ENCODE measurements around the gene GALNT5.
"Not testable (repeated sequence)": the region's sequence is repeated elsewhere in the genome, so short reads cannot be mapped to it uniquely, and the experiment has no call there.

GALNT5 gene

DNA sequence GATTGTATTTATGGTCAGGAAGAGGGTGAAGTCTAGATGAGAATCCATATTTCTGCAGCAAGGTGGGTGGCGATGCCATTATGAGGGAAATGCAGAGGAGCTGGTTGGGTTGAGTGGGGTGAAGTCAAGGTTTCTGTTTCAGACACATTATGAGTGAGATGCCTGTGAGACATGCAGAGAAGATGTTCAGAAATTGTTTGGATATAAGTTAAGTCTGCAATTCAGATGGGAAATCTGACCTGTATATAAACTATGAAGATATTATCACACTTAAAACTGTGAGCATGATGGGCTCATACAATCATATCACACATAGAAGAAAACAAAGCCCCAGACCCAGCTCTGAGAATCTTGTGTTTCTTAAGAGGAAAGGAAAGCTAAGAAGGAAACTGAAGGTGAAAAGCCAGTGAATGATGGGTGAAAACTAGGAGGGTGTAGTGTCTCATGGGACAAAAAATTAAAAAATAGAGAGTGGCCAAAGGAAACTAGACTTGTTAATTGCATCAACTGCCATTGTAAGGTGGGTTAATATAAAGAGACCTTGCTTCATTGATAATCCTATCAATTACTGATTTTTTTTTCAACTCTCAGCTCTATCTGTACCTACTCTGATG is 14.2 kb downstream of the GALNT5 start:
- DNase-seq (ENCODE audit: insufficient read length, low spot score) (no peak), FAIRE-seq (peak; percentile 9)
- no peak for TF ChIP-seq POLR2AphosphoS5 (IDR thresholded peaks at IDR 0.05; ENCODE audit: low read depth, low read length)

DNA sequence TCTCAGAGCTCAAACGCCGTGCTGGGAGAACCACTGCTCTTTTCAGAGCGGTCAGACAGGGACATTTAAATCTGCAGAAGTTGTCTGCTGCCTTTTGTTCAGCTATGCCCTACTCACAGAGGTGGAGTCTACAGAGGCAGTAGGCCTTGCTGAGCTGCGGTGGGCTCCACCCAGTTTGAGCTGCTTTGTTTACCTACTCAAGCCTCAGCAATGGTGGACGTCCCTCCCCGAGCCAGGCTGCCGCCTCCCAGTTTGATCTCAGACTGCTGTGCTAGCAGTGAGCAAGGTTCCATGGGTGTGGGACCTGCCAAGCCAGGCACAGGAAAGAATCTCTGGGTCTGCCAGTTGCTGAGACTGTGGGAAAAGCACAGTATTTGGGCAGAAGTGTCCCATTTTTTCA is 21.8 kb downstream of the GALNT5 start:
- FAIRE-seq, result not testable (repeated sequence)

DNA sequence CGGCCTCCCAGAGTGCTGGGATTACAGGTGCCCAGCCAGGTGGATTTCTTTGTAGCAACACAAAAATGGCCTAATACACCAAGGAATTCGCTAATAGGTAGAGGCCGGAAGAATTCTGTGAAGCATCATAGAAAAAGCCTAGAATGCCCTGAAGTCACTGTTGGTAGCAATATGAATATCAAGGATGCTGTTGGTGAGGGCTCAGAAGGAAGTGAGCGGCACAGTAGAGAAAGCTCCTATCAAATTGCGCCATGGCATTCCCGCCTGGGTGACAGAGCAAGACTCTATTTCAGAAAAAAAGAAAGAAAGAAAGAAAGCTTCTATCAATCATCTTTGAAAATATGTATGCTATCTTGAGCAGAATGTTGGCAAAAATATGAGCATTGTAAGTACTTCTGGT is 23.8 kb downstream of the GALNT5 start:
- no peak for FAIRE-seq
- TF ChIP-seq SPI1 (IDR thresholded peaks at IDR 0.05; ENCODE audit: low read depth, low read length) (no peak), POU2F2 (IDR thresholded peaks at IDR 0.05; ENCODE audit: low read depth, low read length) (no peak), PAX5 (IDR thresholded peaks at IDR 0.05; ENCODE audit: insufficient read depth, low read length, severe bottlenecking) (no peak), POLR2AphosphoS5 (IDR thresholded peaks at IDR 0.05; ENCODE audit: low read depth, low read length) (no peak), TAF1 (IDR thresholded peaks at IDR 0.05; ENCODE audit: low read depth, low read length) (no peak), POLR2A (IDR thresholded peaks at IDR 0.05; ENCODE audit: low read depth, low read length) (no peak)
- no peak for DNase-seq (ENCODE audit: insufficient read length, low spot score)

More for the DNA sequence above, 21.8 kb downstream of the GALNT5 start:
- not testable (repeated sequence) for DNase-seq (ENCODE audit: insufficient read length, low spot score)

DNA sequence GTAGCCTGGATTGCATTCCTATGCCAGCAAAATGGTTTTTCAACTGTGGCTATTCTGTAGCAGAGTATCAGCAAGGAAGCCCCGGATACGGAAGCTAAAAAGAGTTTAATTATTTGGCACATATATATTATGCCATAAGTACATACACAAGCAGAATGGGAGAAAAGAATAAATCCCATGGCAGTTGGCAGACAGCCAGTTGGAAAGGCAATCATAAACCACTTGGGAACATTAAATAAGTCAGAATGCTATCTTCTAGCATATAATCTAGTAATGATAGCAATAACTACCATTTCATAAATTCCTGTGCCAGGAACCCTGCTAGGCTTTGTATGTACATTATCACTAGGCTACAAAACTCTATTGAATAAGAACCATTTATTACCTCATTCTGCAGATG is 26.0 kb downstream of the GALNT5 start:
- TF ChIP-seq PAX5 (IDR thresholded peaks at IDR 0.05; ENCODE audit: insufficient read depth, low read length, severe bottlenecking), result no peak
- no peak for TF ChIP-seq POU2F2 (IDR thresholded peaks at IDR 0.05; ENCODE audit: low read depth, low read length)
- TF ChIP-seq POLR2AphosphoS5 (IDR thresholded peaks at IDR 0.05; ENCODE audit: low read depth, low read length), result no peak
- no peak for TF ChIP-seq TAF1 (IDR thresholded peaks at IDR 0.05; ENCODE audit: low read depth, low read length)
- TF ChIP-seq POLR2A (IDR thresholded peaks at IDR 0.05; ENCODE audit: low read depth, low read length), result no peak
- TF ChIP-seq SPI1 (IDR thresholded peaks at IDR 0.05; ENCODE audit: low read depth, low read length), result no peak
- FAIRE-seq (no peak), DNase-seq (ENCODE audit: insufficient read length, low spot score) (no peak)

DNA sequence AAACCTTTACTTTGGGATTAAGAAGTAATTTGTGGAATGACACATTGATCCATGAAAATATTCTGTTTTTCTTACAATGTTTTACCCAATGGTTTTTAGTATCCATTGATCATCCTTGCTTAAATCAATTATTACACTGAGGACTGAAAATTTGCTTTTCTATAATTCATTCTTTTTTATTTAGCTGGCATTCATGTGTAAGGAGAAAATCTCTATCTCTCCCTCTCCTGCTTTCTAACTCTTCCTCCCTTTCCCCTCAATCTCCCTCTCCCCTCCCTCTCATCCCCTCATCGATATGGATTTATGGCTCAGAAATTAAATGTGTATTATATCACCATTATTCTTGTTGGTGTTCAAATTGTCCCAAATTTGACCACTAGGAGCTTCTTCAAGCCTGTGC is 29.7 kb downstream of the GALNT5 start:
- FAIRE-seq, result no peak
- DNase-seq (ENCODE audit: insufficient read length, low spot score), result no peak
- TF ChIP-seq POLR2A (IDR thresholded peaks at IDR 0.05; ENCODE audit: low read depth, low read length) (no peak), SPI1 (IDR thresholded peaks at IDR 0.05; ENCODE audit: low read depth, low read length) (no peak), POLR2AphosphoS5 (IDR thresholded peaks at IDR 0.05; ENCODE audit: low read depth, low read length) (no peak), POU2F2 (IDR thresholded peaks at IDR 0.05; ENCODE audit: low read depth, low read length) (no peak), TAF1 (IDR thresholded peaks at IDR 0.05; ENCODE audit: low read depth, low read length) (no peak), PAX5 (IDR thresholded peaks at IDR 0.05; ENCODE audit: insufficient read depth, low read length, severe bottlenecking) (no peak)

DNA sequence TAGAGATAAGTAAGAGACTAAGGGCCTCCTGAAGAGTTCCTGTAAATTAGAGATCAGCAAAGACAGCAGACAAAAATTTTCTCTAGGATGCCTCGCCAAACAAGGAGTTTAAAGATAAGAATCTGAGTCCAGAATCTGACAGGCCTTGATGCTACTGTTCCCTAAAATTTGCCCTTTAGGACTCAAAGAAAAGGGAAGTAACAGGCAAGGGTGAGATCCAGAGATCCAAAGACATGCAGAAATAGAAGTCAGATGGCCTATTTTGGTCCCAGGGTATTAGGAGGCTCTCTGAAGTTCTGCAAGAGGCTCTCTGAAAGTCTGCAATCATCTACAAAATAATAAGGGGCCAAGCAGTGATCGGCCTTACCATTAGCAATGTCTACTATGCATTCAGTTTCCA is 33.0 kb downstream of the GALNT5 start:
- DNase-seq (ENCODE audit: insufficient read length, low spot score), result no peak
- FAIRE-seq, result no peak

DNA sequence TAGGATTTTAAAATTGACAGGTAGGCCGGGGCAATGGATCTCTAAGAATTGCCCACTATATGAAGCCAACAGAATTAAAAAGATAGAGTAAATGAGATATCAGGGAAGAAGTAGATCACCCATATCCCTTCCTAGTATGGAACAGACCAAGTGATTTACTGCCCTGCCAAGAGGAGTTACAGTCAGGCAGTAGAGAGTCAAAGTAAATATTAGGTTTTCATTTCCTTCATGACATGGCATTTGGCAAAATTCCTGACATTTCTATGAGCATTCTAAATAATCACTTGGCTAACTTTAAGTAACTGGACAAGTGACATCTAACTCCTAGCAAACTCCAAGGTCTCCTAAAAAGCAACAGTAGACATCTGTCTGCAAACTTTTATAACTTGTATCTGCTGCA is 33.5 kb downstream of the GALNT5 start:
- DNase-seq (ENCODE audit: insufficient read length, low spot score) (no peak), FAIRE-seq (no peak)
- TF ChIP-seq PAX5 (IDR thresholded peaks at IDR 0.05; ENCODE audit: insufficient read depth, low read length, severe bottlenecking) (no peak), POLR2A (IDR thresholded peaks at IDR 0.05; ENCODE audit: low read depth, low read length) (no peak), TAF1 (IDR thresholded peaks at IDR 0.05; ENCODE audit: low read depth, low read length) (no peak), POLR2AphosphoS5 (IDR thresholded peaks at IDR 0.05; ENCODE audit: low read depth, low read length) (no peak), POU2F2 (IDR thresholded peaks at IDR 0.05; ENCODE audit: low read depth, low read length) (no peak), SPI1 (IDR thresholded peaks at IDR 0.05; ENCODE audit: low read depth, low read length) (no peak)

More for the DNA sequence above, 33.0 kb downstream of the GALNT5 start:
- TF ChIP-seq TAF1 (IDR thresholded peaks at IDR 0.05; ENCODE audit: low read depth, low read length) (no peak), POU2F2 (IDR thresholded peaks at IDR 0.05; ENCODE audit: low read depth, low read length) (no peak), POLR2A (IDR thresholded peaks at IDR 0.05; ENCODE audit: low read depth, low read length) (no peak), PAX5 (IDR thresholded peaks at IDR 0.05; ENCODE audit: insufficient read depth, low read length, severe bottlenecking) (no peak), SPI1 (IDR thresholded peaks at IDR 0.05; ENCODE audit: low read depth, low read length) (no peak), POLR2AphosphoS5 (IDR thresholded peaks at IDR 0.05; ENCODE audit: low read depth, low read length) (no peak)

DNA sequence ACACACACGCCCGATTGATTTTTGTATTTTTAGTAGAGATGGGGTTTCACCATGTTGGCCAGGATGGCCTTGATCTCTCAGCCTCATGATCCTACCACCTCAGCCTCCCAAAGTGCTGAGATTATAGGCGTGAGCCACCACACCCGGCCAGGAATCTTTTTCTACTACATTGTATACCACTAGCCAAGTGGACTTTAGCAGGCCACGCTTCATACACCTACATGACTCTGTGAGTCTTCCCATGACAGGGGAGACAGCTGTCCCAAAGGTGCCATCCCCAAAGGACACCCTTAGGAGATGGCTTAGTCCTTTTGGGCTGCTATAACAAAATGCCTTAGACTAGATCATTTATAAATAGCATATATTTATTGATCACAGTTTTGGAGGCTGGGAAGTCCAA is 35.3 kb downstream of the GALNT5 start:
- DNase-seq (ENCODE audit: insufficient read length, low spot score) (no peak), FAIRE-seq (no peak)
- no peak for TF ChIP-seq POLR2AphosphoS5 (IDR thresholded peaks at IDR 0.05; ENCODE audit: low read depth, low read length)

DNA sequence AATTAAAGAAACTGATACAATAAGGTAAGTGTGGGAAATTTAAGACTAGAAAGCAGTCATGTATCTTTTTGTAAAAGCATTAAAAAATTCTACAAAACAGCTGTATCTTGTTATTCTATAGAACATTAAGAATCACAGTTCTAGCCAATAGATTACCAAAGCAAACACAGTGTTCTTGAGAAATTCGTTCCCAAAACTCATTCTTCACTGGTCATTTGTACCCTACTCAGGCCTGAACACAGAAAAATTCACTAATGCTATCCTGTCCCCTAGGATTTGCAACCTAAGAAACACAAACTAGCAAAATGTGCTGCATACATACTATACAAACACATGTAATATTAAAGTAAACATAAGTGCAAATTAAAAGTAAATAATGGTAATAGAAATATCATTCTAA is 39.0 kb downstream of the GALNT5 start:
- TF ChIP-seq TAF1 (IDR thresholded peaks at IDR 0.05; ENCODE audit: low read depth, low read length), result no peak
- no peak for TF ChIP-seq POLR2A (IDR thresholded peaks at IDR 0.05; ENCODE audit: low read depth, low read length)
- TF ChIP-seq POU2F2 (IDR thresholded peaks at IDR 0.05; ENCODE audit: low read depth, low read length), result no peak
- no peak for TF ChIP-seq POLR2AphosphoS5 (IDR thresholded peaks at IDR 0.05; ENCODE audit: low read depth, low read length)
- no peak for TF ChIP-seq PAX5 (IDR thresholded peaks at IDR 0.05; ENCODE audit: insufficient read depth, low read length, severe bottlenecking)
- no peak for TF ChIP-seq SPI1 (IDR thresholded peaks at IDR 0.05; ENCODE audit: low read depth, low read length)
- FAIRE-seq (no peak), DNase-seq (ENCODE audit: insufficient read length, low spot score) (no peak)

DNA sequence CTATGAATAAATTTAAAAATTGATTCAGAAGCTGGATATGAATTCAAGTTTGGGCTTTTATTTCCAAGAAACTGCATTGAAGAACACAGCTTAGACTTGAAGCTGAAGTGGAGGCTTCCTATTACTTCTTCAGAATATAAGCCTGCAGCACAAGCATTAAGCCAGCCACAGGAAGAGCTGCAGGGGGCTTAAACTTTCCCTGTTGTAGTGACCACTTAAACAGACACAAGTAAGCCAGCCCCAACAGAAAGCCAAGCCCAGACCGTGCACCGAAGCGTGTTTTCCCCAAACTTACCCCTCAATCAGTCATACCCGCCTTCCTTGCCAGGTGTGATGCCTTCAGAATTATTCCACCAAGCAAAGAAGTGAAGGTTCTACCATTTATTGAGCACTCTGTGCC is 39.5 kb downstream of the GALNT5 start:
- FAIRE-seq (no peak), DNase-seq (ENCODE audit: insufficient read length, low spot score) (no peak)
- TF ChIP-seq SPI1 (IDR thresholded peaks at IDR 0.05; ENCODE audit: low read depth, low read length), result no peak
- no peak for TF ChIP-seq POLR2A (IDR thresholded peaks at IDR 0.05; ENCODE audit: low read depth, low read length)
- no peak for TF ChIP-seq PAX5 (IDR thresholded peaks at IDR 0.05; ENCODE audit: insufficient read depth, low read length, severe bottlenecking)
- no peak for TF ChIP-seq POLR2AphosphoS5 (IDR thresholded peaks at IDR 0.05; ENCODE audit: low read depth, low read length)
- no peak for TF ChIP-seq TAF1 (IDR thresholded peaks at IDR 0.05; ENCODE audit: low read depth, low read length)
- no peak for TF ChIP-seq POU2F2 (IDR thresholded peaks at IDR 0.05; ENCODE audit: low read depth, low read length)

DNA sequence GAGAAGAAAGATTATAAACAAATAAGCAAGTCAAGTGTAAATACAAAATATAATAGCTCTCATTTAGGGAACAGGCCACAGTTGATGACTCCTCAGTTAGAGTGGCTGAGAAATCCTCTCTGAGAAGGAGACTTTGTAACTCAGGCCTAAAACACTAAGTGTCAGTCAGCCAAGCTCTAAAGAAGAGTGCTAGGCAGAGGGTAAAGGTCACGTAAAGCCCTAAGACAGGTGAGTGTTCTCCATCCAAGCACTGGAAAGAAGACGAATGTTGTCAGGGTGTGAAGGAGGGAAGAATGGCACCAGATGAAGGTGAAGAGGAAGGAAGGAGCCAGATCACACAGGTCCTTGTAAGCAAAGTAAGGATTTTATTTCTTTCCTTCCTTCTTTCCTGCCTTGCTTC is 43.8 kb downstream of the GALNT5 start:
- DNase-seq (ENCODE audit: insufficient read length, low spot score), result no peak
- no peak for TF ChIP-seq POU2F2 (IDR thresholded peaks at IDR 0.05; ENCODE audit: low read depth, low read length)
- TF ChIP-seq POLR2AphosphoS5 (IDR thresholded peaks at IDR 0.05; ENCODE audit: low read depth, low read length), result no peak
- TF ChIP-seq PAX5 (IDR thresholded peaks at IDR 0.05; ENCODE audit: insufficient read depth, low read length, severe bottlenecking), result no peak
- no peak for TF ChIP-seq SPI1 (IDR thresholded peaks at IDR 0.05; ENCODE audit: low read depth, low read length)
- no peak for TF ChIP-seq TAF1 (IDR thresholded peaks at IDR 0.05; ENCODE audit: low read depth, low read length)
- no peak for TF ChIP-seq POLR2A (IDR thresholded peaks at IDR 0.05; ENCODE audit: low read depth, low read length)
- FAIRE-seq, result no peak
